SKM-1 (cell line): ENCODE measurements around the gene CHRNG.

Experiments used
- DNase-seq: peaks from one replicate; lab custom pipeline; 2025; ENCODE audit not compliant: unreplicated experiment; lab: John Stamatoyannopoulos, UW

CHRNG gene

GRCh38 chr2:232505856-232506255 lies 33.6 kb upstream of the CHRNG start:
- no peak for DNase-seq

- DNase-seq = no peak
Observed at GRCh38 chr2:232506709-232507108, 32.8 kb upstream of the CHRNG start.

GRCh38 chr2:232508251-232508650 lies 31.2 kb upstream of the CHRNG start:
- no peak for DNase-seq

GRCh38 chr2:232511336-232511890 lies 28.1 kb upstream of the CHRNG start:
- no peak for DNase-seq

- DNase-seq = no peak
Observed at GRCh38 chr2:232512602-232513001, 26.9 kb upstream of the CHRNG start.

GRCh38 chr2:232513353-232513752 lies 26.1 kb upstream of the CHRNG start:
- DNase-seq = no peak

GRCh38 chr2:232515639-232516038 lies 23.9 kb upstream of the CHRNG start:
- DNase-seq = no peak

- DNase-seq = no peak
Observed at GRCh38 chr2:232516551-232516950, 22.9 kb upstream of the CHRNG start.

- DNase-seq = no peak
Observed at GRCh38 chr2:232518844-232519243, 20.6 kb upstream of the CHRNG start.

GRCh38 chr2:232519581-232520438 lies 19.7 kb upstream of the CHRNG start, which contains the start of gene PRSS56:
PRSS56 (plus strand) TSS chr2:232520388; CDS start chr2:232520599, 211 bp downstream.
- no peak for DNase-seq

GRCh38 chr2:232520489-232520888 lies 19.0 kb upstream of the CHRNG start:
- DNase-seq = no peak

- DNase-seq = no peak
Observed at GRCh38 chr2:232521098-232521497, 18.4 kb upstream of the CHRNG start.

GRCh38 chr2:232521959-232522622 lies 17.4 kb upstream of the CHRNG start:
- DNase-seq = no peak

GRCh38 chr2:232522623-232523401 lies 16.7 kb upstream of the CHRNG start:
- no peak for DNase-seq

- no peak for DNase-seq
Observed at GRCh38 chr2:232523402-232523681, 16.1 kb upstream of the CHRNG start.

- DNase-seq = peak; percentile 23
Observed at GRCh38 chr2:232523682-232524597, 15.6 kb upstream of the CHRNG start.

- no peak for DNase-seq
Observed at GRCh38 chr2:232524771-232525170, 14.7 kb upstream of the CHRNG start.

- DNase-seq = no peak
Observed at GRCh38 chr2:232525199-232525598, 14.3 kb upstream of the CHRNG start.

GRCh38 chr2:232525791-232526371 lies 13.6 kb upstream of the CHRNG start, which contains the start of gene CHRND:
CHRND (plus strand) TSS chr2:232526160; CDS start chr2:232526216, 56 bp downstream.
- no peak for DNase-seq

GRCh38 chr2:232526372-232526941 lies 13.0 kb upstream of the CHRNG start:
- DNase-seq = no peak
